ENCODE measurements around the gene BPIFB2. TPM values are rescaled to one million over a fixed set of nuclear protein-coding genes. Genes with fewer than 3 reads are reported as not detected.

The BPIFB2 gene
- total and polyA plus RNA-seq, 4 donors = 0.33 to 3.7 (median 1.5) TPM

DNA sequence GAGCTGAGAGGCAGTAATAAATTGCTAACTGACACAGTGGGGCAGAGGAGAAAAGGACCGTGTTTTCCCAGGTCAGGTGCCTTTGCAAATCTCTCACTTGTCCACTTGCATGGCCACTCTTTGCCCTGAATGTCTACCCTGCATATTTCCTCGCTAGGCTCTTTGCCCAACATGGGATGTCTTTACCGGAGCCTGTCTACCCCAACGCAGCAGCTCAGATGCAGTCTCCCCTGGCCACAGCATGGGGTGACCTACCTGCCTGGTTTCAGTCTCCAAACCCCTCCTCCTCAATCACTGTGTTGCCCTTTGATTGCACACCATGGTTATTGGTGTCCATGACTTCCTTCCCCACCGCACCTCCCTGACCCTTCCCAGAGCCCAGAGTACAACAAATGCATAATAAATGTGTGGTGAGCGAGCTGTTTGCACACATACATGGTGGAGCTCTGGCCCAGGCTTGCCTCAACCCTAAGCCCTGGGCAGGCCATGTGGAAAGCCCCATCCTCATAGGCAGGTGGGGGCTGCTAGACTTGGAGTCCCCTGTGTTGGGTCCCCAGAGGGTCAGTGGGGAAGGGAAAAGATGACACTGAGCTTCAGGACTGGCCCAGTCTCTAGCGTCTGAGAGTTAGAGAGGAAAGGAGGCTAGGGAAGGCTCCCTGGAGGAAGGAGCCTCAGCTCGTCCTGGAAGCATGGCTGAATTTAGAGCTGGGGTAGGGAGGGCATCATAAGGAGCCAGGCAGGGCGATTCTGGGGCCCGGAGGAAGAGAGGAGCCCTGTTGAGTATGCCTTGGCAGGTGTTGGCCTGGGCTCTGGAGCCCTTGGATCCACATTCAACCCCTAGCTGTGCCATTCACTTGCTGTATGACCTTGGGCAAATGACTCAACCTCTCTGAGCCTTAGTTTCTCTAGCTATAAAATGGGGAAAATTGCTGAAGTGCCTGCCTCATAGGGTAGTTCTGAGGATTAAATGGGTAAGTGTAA lies 19.6 kb downstream of the BPIFB2 start:
- Histone ChIP-seq H3K9me3 (ENCODE audit: control insufficient read depth in 4 of 4, low read length in 3 of 4) (no peaks in the 10 kb centered on the region), H3K4me1 (ENCODE audit: control insufficient read depth in 4 of 4, insufficient read depth in 4 of 4, low read length in 3 of 4) (no peaks in the 10 kb centered on the region), H3K9ac (ENCODE audit: low read depth in 1 of 2, low read length in 2 of 2) (no peak overlapping the region), H3K27me3 (ENCODE audit: control insufficient read depth in 4 of 4, insufficient read depth in 4 of 4, low read length in 3 of 4) (peaks cover 0 to 2% (median 0%) of the 10 kb centered on the region in 4 donors), H3K4me3 (ENCODE audit: low read depth in 1 of 3, low read length in 3 of 3) (no peak overlapping the region), H3K36me3 (ENCODE audit: control insufficient read depth in 4 of 4, insufficient read depth in 3 of 4, low read depth in 1 of 4, low read length in 3 of 4) (no peaks in the 10 kb centered on the region), H3K27ac (ENCODE audit: low read depth in 1 of 2, low read length in 2 of 2) (no peak overlapping the region)
- WGBS = 83% methylated on average over 10 of the region's 10 CpGs
- TF ChIP-seq YY1 (IDR thresholded peaks at IDR 0.05) = no peak
- TF ChIP-seq, protein P1, sequence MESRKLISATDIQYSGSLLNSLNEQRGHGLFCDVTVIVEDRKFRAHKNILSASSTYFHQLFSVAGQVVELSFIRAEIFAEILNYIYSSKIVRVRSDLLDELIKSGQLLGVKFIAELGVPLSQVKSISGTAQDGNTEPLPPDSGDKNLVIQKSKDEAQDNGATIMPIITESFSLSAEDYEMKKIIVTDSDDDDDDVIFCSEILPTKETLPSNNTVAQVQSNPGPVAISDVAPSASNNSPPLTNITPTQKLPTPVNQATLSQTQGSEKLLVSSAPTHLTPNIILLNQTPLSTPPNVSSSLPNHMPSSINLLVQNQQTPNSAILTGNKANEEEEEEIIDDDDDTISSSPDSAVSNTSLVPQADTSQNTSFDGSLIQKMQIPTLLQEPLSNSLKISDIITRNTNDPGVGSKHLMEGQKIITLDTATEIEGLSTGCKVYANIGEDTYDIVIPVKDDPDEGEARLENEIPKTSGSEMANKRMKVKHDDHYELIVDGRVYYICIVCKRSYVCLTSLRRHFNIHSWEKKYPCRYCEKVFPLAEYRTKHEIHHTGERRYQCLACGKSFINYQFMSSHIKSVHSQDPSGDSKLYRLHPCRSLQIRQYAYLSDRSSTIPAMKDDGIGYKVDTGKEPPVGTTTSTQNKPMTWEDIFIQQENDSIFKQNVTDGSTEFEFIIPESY (IDR thresholded peaks at IDR 0.05) = no peak
- no peak for TF ChIP-seq RAD21 (IDR thresholded peaks at IDR 0.05)
- TF ChIP-seq, protein P2, sequence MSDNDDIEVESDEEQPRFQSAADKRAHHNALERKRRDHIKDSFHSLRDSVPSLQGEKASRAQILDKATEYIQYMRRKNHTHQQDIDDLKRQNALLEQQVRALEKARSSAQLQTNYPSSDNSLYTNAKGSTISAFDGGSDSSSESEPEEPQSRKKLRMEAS (IDR thresholded peaks at IDR 0.05) = no peak
- no peak for DNase-seq (ENCODE audit: low spot score)

DNA sequence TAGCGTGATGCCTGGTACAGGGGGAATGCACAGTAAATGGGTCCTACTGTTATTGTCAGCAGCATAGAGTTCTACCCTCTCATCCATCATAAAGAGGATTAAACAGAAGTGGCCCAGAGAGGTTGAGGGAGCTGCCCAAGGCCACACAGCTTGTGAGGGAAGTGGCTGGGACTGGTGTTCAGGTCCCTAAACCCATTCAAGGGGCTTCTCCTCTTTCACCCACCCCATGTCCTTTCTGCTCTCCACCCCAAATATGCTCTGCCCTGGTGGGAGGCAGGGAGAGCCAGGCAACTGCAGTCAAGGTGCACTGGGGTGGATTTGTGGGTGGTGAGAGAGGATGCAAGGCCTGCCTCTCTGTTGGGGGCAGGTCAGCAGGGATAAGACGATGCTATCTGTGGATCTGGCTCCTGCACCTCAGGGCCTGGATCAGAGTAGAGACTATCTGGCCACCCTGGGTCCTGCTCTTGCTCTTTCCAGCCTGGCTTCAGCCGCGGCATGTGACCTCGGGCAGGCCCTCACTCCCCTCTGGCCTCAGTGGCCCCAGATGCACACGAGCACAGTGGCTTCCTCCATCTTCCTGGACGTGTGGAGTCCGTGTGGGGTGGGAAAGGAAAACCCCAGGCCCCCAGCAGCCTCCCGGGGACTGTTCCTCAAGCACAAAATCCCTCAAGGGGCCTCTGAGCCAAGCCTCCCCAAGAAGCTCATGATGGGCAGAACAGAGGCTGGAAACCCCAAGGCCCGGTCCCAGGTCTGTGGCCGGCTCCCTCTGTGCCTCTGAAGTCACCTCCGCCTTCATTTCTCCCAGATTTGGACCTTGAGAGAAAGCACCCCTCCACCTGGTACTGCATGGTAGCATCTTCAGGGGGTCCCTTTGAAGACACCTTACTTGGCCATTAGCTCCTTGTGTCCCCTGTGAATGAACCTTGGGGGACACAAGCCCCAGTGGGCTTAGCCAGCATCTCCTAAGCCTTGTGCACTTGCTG lies 20.6 kb downstream of the BPIFB2 start:
- H3K9ac ChIP-seq (ENCODE audit: low read depth in 1 of 2, low read length in 2 of 2) = no peak overlapping the region
- H3K36me3 ChIP-seq (ENCODE audit: control insufficient read depth in 4 of 4, insufficient read depth in 3 of 4, low read depth in 1 of 4, low read length in 3 of 4) = no peaks in the 10 kb centered on the region
- H3K27me3 ChIP-seq (ENCODE audit: control insufficient read depth in 4 of 4, insufficient read depth in 4 of 4, low read length in 3 of 4) = peaks cover 0 to 2% (median 0%) of the 10 kb centered on the region in 4 donors
- H3K27ac ChIP-seq (ENCODE audit: low read depth in 1 of 2, low read length in 2 of 2) = no peak overlapping the region
- no peaks in the 10 kb centered on the region for H3K9me3 ChIP-seq (ENCODE audit: control insufficient read depth in 4 of 4, low read length in 3 of 4)
- WGBS = 82% methylated on average over 12 of the region's 12 CpGs
- TF ChIP-seq FOXA2 (IDR thresholded peaks at IDR 0.05) (no peak), GABPA (IDR thresholded peaks at IDR 0.05 in 1 of 2, conservative IDR thresholded peaks at IDR 0.05 in 1 of 2) (no peak), HNF4A (conservative IDR thresholded peaks at IDR 0.05) (no peak), TAF1 (conservative IDR thresholded peaks at IDR 0.05) (no peak), RAD21 (IDR thresholded peaks at IDR 0.05) (no peak), YY1 (IDR thresholded peaks at IDR 0.05) (no peak), SP1 (IDR thresholded peaks at IDR 0.05) (no peak), EGR1 (IDR thresholded peaks at IDR 0.05; ENCODE audit: low read depth in 2 of 2) (no peak)
- TF ChIP-seq, protein P3, sequence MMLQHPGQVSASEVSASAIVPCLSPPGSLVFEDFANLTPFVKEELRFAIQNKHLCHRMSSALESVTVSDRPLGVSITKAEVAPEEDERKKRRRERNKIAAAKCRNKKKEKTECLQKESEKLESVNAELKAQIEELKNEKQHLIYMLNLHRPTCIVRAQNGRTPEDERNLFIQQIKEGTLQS (IDR thresholded peaks at IDR 0.05) = no peak
- TF ChIP-seq, protein P2 (IDR thresholded peaks at IDR 0.05) = no peak
- TF ChIP-seq, protein P4, sequence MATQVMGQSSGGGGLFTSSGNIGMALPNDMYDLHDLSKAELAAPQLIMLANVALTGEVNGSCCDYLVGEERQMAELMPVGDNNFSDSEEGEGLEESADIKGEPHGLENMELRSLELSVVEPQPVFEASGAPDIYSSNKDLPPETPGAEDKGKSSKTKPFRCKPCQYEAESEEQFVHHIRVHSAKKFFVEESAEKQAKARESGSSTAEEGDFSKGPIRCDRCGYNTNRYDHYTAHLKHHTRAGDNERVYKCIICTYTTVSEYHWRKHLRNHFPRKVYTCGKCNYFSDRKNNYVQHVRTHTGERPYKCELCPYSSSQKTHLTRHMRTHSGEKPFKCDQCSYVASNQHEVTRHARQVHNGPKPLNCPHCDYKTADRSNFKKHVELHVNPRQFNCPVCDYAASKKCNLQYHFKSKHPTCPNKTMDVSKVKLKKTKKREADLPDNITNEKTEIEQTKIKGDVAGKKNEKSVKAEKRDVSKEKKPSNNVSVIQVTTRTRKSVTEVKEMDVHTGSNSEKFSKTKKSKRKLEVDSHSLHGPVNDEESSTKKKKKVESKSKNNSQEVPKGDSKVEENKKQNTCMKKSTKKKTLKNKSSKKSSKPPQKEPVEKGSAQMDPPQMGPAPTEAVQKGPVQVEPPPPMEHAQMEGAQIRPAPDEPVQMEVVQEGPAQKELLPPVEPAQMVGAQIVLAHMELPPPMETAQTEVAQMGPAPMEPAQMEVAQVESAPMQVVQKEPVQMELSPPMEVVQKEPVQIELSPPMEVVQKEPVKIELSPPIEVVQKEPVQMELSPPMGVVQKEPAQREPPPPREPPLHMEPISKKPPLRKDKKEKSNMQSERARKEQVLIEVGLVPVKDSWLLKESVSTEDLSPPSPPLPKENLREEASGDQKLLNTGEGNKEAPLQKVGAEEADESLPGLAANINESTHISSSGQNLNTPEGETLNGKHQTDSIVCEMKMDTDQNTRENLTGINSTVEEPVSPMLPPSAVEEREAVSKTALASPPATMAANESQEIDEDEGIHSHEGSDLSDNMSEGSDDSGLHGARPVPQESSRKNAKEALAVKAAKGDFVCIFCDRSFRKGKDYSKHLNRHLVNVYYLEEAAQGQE (IDR thresholded peaks at IDR 0.05) = no peak
- TF ChIP-seq, protein P5, sequence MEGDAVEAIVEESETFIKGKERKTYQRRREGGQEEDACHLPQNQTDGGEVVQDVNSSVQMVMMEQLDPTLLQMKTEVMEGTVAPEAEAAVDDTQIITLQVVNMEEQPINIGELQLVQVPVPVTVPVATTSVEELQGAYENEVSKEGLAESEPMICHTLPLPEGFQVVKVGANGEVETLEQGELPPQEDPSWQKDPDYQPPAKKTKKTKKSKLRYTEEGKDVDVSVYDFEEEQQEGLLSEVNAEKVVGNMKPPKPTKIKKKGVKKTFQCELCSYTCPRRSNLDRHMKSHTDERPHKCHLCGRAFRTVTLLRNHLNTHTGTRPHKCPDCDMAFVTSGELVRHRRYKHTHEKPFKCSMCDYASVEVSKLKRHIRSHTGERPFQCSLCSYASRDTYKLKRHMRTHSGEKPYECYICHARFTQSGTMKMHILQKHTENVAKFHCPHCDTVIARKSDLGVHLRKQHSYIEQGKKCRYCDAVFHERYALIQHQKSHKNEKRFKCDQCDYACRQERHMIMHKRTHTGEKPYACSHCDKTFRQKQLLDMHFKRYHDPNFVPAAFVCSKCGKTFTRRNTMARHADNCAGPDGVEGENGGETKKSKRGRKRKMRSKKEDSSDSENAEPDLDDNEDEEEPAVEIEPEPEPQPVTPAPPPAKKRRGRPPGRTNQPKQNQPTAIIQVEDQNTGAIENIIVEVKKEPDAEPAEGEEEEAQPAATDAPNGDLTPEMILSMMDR (IDR thresholded peaks at IDR 0.05; ENCODE audit: low read depth, low read length, missing input control) = no peak
- H3K4me1 ChIP-seq (ENCODE audit: control insufficient read depth in 4 of 4, insufficient read depth in 4 of 4, low read length in 3 of 4) = no peaks in the 10 kb centered on the region
- DNase-seq (ENCODE audit: low spot score) = no peak
- H3K4me3 ChIP-seq (ENCODE audit: low read depth in 1 of 3, low read length in 3 of 3) = no peak overlapping the region

Data from liver (tissue), 9 donors.